ENCODE results near the gene ANKRD30A.
"Not testable (repeated sequence)": the region's sequence is repeated elsewhere in the genome, so short reads cannot be mapped to it uniquely, and the experiment has no call there.

Gene ANKRD30A

GRCh38 chr10:37379991-37380390, 254.6 kb downstream of the ANKRD30A start:
- no peaks in the 10 kb centered on the region for H3K36me3 ChIP-seq (ENCODE audit: control insufficient read depth, insufficient read depth, low read length)
- H3K4me3 ChIP-seq (ENCODE audit: low read depth, low read length), result no peak overlapping the region
- no peak overlapping the region for H3K27ac ChIP-seq (ENCODE audit: low read depth, low read length)
- H3K4me1 ChIP-seq (ENCODE audit: control insufficient read depth, insufficient read depth, low read length), result no peaks in the 10 kb centered on the region
- H3K27me3 ChIP-seq (ENCODE audit: control insufficient read depth, insufficient read depth, low read length), result no peaks in the 10 kb centered on the region
- H3K9me3 ChIP-seq (ENCODE audit: control insufficient read depth, insufficient read depth, low read depth, low read length), result peaks cover 75% of the 10 kb centered on the region; the same call in 1 of the 2 replicates
- no peak overlapping the region for H3K9ac ChIP-seq (ENCODE audit: low read length)

GRCh38 chr10:37381271-37381670, 255.9 kb downstream of the ANKRD30A start:
- Histone ChIP-seq H3K36me3 (ENCODE audit: control insufficient read depth, insufficient read depth, low read length) (no peaks in the 10 kb centered on the region), H3K4me3 (ENCODE audit: low read depth, low read length) (no peak overlapping the region), H3K27ac (ENCODE audit: low read depth, low read length) (no peak overlapping the region), H3K27me3 (ENCODE audit: control insufficient read depth, insufficient read depth, low read length) (no peaks in the 10 kb centered on the region), H3K4me1 (ENCODE audit: control insufficient read depth, insufficient read depth, low read length) (no peaks in the 10 kb centered on the region), H3K9ac (ENCODE audit: low read length) (no peak overlapping the region), H3K9me3 (ENCODE audit: control insufficient read depth, insufficient read depth, low read depth, low read length) (peaks cover 76% of the 10 kb centered on the region; the same call in 1 of the 2 replicates)

- Histone ChIP-seq H3K9ac (ENCODE audit: low read length) (no peak overlapping the region), H3K4me1 (ENCODE audit: control insufficient read depth, insufficient read depth, low read length) (no peaks in the 10 kb centered on the region), H3K9me3 (ENCODE audit: control insufficient read depth, insufficient read depth, low read depth, low read length) (peaks cover 64% of the 10 kb centered on the region)
These were observed 259.5 kb downstream of the ANKRD30A start for GRCh38 chr10:37384923-37385322.

GRCh38 chr10:37390926-37391325, 265.5 kb downstream of the ANKRD30A start:
- Histone ChIP-seq H3K4me1 (ENCODE audit: control insufficient read depth, insufficient read depth, low read length) (no peaks in the 10 kb centered on the region; the same call in 1 of the 2 replicates), H3K27me3 (ENCODE audit: control insufficient read depth, insufficient read depth, low read length) (no peaks in the 10 kb centered on the region), H3K27ac (ENCODE audit: low read depth, low read length) (no peak overlapping the region), H3K36me3 (ENCODE audit: control insufficient read depth, insufficient read depth, low read length) (no peaks in the 10 kb centered on the region), H3K9me3 (ENCODE audit: control insufficient read depth, insufficient read depth, low read depth, low read length) (peaks cover 61% of the 10 kb centered on the region), H3K4me3 (ENCODE audit: low read depth, low read length) (no peak overlapping the region), H3K9ac (ENCODE audit: low read length) (no peak overlapping the region)

More at GRCh38 chr10:37384923-37385322, 259.5 kb downstream of the ANKRD30A start:
- Histone ChIP-seq H3K27me3 (ENCODE audit: control insufficient read depth, insufficient read depth, low read length) (no peaks in the 10 kb centered on the region), H3K36me3 (ENCODE audit: control insufficient read depth, insufficient read depth, low read length) (no peaks in the 10 kb centered on the region), H3K4me3 (ENCODE audit: low read depth, low read length) (no peak overlapping the region), H3K27ac (ENCODE audit: low read depth, low read length) (no peak overlapping the region)

GRCh38 chr10:37400774-37401173, 275.4 kb downstream of the ANKRD30A start:
- peaks cover 44% of the 10 kb centered on the region; the same call in 1 of the 2 replicates for H3K9me3 ChIP-seq (ENCODE audit: control insufficient read depth, insufficient read depth, low read depth, low read length)
- H3K36me3 ChIP-seq (ENCODE audit: control insufficient read depth, insufficient read depth, low read length); H3K27me3 ChIP-seq (ENCODE audit: control insufficient read depth, insufficient read depth, low read length); H3K4me1 ChIP-seq (ENCODE audit: control insufficient read depth, insufficient read depth, low read length); H3K4me3 ChIP-seq (ENCODE audit: low read depth, low read length); H3K27ac ChIP-seq (ENCODE audit: low read depth, low read length); H3K9ac ChIP-seq (ENCODE audit: low read length): not testable (repeated sequence)

GRCh38 chr10:37401225-37401624, 275.8 kb downstream of the ANKRD30A start:
- Histone ChIP-seq H3K27me3 (ENCODE audit: control insufficient read depth, insufficient read depth, low read length) (no peaks in the 10 kb centered on the region), H3K4me3 (ENCODE audit: low read depth, low read length) (no peak overlapping the region), H3K27ac (ENCODE audit: low read depth, low read length) (no peak overlapping the region), H3K9ac (ENCODE audit: low read length) (no peak overlapping the region), H3K4me1 (ENCODE audit: control insufficient read depth, insufficient read depth, low read length) (no peaks in the 10 kb centered on the region), H3K9me3 (ENCODE audit: control insufficient read depth, insufficient read depth, low read depth, low read length) (peaks cover 41% of the 10 kb centered on the region; the same call in 1 of the 2 replicates), H3K36me3 (ENCODE audit: control insufficient read depth, insufficient read depth, low read length) (no peaks in the 10 kb centered on the region)

- Histone ChIP-seq H3K9me3 (ENCODE audit: control insufficient read depth, insufficient read depth, low read depth, low read length) (peaks cover 38% of the 10 kb centered on the region; the same call in 1 of the 2 replicates), H3K27me3 (ENCODE audit: control insufficient read depth, insufficient read depth, low read length) (no peaks in the 10 kb centered on the region), H3K4me3 (ENCODE audit: low read depth, low read length) (no peak overlapping the region), H3K4me1 (ENCODE audit: control insufficient read depth, insufficient read depth, low read length) (no peaks in the 10 kb centered on the region), H3K9ac (ENCODE audit: low read length) (no peak overlapping the region), H3K27ac (ENCODE audit: low read depth, low read length) (no peak overlapping the region), H3K36me3 (ENCODE audit: control insufficient read depth, insufficient read depth, low read length) (no peaks in the 10 kb centered on the region)
These were observed 278.4 kb downstream of the ANKRD30A start for GRCh38 chr10:37403776-37404175.

Data from HUES6 (cell line).